Ureter (tissue), 1 donor: ENCODE measurements around the gene IMPA2. TPM values are rescaled to one million over a fixed set of nuclear protein-coding genes. Genes with fewer than 3 reads are reported as not detected.
"Not testable (repeated sequence)": the region's sequence is repeated elsewhere in the genome, so short reads cannot be mapped to it uniquely, and the experiment has no call there.

Source experiments
- DNase-seq: peaks from one replicate; pipeline ENCODE4 v3.0.0-alpha.2; 2020; ENCODE audit warnings: low spot score
- total RNA-seq: library from RNA; stranded (reverse); gene quantifications from one replicate; pipeline ENCODE4 v1.2.4, GENCODE V29; 2023
- donor health status: DM: yes; HTN: yes; CAD: no.

IMPA2 gene
- total RNA-seq, 1 donor from 2014 or later: 14.3 TPM

DNA sequence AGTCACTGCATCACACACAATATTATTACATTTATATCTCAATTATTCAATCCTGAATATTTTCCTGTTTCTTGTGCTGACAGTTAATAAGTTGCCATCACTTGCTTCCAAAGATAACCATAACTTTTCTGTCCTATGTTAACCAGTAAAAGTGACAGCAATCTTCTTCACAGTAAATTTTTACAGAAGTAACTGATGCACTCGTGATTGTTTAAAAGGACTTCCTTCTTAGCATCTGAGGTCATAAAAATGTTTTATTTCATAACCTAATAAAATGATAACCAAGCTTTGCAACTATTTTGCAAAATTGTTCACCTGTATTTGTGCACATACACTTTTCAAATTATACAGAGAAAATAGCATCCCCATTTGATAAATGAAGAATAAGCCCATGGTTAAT lies 91.7 kb downstream of the IMPA2 start:
- DNase-seq: no peak

DNA sequence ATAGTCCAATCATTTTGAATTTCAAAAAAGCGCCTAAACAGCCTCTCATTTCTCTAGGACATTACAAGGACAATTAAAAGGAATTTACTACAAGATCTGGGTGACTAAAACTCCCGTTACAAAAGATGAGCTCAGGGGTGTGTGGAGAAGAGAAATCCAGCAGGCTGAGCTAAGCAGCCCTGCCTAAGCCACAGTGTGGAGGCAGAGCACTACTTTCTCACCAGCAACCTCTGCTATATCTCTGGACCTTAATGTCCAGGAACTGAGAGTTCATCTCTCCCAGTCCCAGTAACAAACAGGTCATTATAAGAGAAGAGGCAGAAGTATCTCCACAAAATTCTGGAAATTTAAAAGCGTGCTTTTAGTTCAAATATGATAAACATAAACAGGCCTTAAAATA lies 93.4 kb downstream of the IMPA2 start:
- DNase-seq: no peak

GRCh38 chr18:12076424-12077140 lies 95.3 kb downstream of the IMPA2 start:
- no peak for DNase-seq

DNA sequence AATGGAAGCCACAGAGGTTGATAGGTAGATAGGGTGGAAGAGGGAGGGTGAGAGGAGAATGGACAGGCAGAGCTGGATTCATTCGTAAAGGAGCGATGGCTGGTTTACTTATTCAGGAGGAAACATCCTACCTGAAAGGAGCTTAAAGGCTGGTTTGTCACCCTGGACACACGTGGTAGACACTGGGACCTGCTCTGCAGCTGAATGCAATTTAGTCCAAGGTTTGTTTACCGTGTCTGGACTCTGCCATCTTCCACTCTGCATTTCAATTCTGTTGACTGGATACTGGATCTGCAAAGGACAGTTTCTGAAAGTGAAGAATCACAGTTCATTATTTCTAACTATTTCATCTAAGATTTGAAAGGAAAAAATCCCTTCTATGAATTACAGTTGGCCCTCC lies 96.7 kb downstream of the IMPA2 start:
- not testable (repeated sequence) for DNase-seq

DNA sequence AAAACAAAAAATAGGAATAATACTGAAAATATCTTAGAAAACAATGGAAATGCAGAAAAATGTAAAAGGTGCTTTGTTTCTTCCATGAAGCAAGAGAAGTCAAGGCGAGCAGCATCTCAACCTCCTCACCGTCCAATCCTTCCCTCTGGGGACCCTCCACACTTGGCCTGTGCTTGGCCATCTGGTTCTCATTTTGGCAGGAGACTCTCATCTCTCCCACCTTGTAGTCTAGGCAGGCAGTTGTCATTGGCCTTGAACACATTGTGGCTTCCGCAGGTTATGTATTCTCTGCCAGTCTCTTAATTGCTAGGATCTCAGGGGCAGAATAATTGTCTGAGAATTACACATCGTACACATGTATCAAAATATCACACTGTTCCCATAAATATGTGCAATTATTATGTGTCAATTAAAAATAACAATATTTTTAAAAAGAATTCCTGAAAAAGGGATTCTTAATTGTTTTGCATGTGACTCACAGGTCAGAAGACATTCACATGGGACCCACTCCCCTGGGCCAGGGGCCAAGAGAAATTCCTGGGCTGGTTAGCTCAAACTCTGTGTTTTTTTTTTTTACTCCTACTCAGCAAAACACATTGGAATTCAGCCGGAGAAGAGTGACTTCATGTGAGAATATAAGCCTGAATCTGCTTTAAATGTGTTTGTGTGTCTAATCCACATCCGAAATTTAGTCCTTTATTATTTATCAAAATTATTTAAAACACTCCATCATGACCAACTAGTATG lies 98.4 kb downstream of the IMPA2 start:
- DNase-seq: no peak

Other genes with a start within 250 kb of the IMPA2 start
- 39.2 TPM for gene CHMP1B, start 130.1 kb upstream of the IMPA2 start, total RNA-seq
- gene MPPE1, start 73.2 kb upstream of the IMPA2 start, total RNA-seq: 49.2 TPM
- not detected for gene ANKRD62, start 112.3 kb downstream of the IMPA2 start, total RNA-seq